D721Med (cell line): Measurements from ENCODE around the gene MCF2L.

Experiments used
- DNase-seq: peaks from one replicate; pipeline ENCODE4 v3.0.0; 2011; ENCODE audit warnings: low spot score; ENCODE audit not compliant: insufficient read length
- FAIRE-seq: peaks from 2 replicates; lab custom pipeline; 2011; peaks lifted over from hg19 to GRCh38; lab: Jason Lieb, UNC
- CTCF ChIP-seq: IDR thresholded peaks from 2 replicates; pipeline ENCODE4 v1.5.1; 2012; ENCODE audit warnings: mild to moderate bottlenecking, control low read depth; ENCODE audit not compliant: insufficient read depth; ENCODE audit errors: missing control alignments

MCF2L gene

GRCh38 chr13:112928972-112929782, 39.8 kb upstream of the MCF2L start:
- no peak for TF ChIP-seq CTCF
- DNase-seq (no peak), FAIRE-seq (no peak)

GRCh38 chr13:112929783-112930055, 39.3 kb upstream of the MCF2L start:
- TF ChIP-seq CTCF, result no peak
- DNase-seq, result no peak
- FAIRE-seq, result no peak

GRCh38 chr13:112930192-112930591, 38.8 kb upstream of the MCF2L start:
- FAIRE-seq (no peak), DNase-seq (no peak)
- no peak for TF ChIP-seq CTCF

- no peak for FAIRE-seq
- DNase-seq, result no peak
- peak; percentile 52 for TF ChIP-seq CTCF
Observed at GRCh38 chr13:112931028-112931934, 37.7 kb upstream of the MCF2L start.

- TF ChIP-seq CTCF, result no peak
- no peak for DNase-seq
- FAIRE-seq, result no peak
Observed at GRCh38 chr13:112932971-112933370, 36.0 kb upstream of the MCF2L start.

- FAIRE-seq, result no peak
- no peak for TF ChIP-seq CTCF
- DNase-seq, result no peak
Observed at GRCh38 chr13:112933649-112934048, 35.4 kb upstream of the MCF2L start.

GRCh38 chr13:112934078-112934477, 34.9 kb upstream of the MCF2L start:
- no peak for FAIRE-seq
- no peak for TF ChIP-seq CTCF
- DNase-seq, result no peak
